Activated naive CD8-positive, alpha-beta T cell (primary cell): Measurements from ENCODE around the gene SBK2.
"Not testable (repeated sequence)": the region's sequence is repeated elsewhere in the genome, so short reads cannot be mapped to it uniquely, and the experiment has no call there.

ENCODE experiments used
- H3K27ac Mint-ChIP-seq: one replicate; pipeline ENCODE4 v1.8.0; 2021; ENCODE audit warnings: mixed read lengths
- H3K27me3 Mint-ChIP-seq: one replicate; pipeline ENCODE4 v1.8.0; 2021; ENCODE audit warnings: mixed read lengths
- H3K36me3 Mint-ChIP-seq: one replicate; pipeline ENCODE4 v1.8.0; 2021; ENCODE audit warnings: mixed read lengths
- H3K4me1 Mint-ChIP-seq: one replicate; pipeline ENCODE4 v1.8.0; 2021; ENCODE audit warnings: low read depth, mixed read lengths
- H3K4me3 Mint-ChIP-seq: one replicate; pipeline ENCODE4 v1.8.0; 2021; ENCODE audit warnings: mild to moderate bottlenecking, mixed read lengths
- H3K9me3 Mint-ChIP-seq: one replicate; pipeline ENCODE4 v1.8.0; 2021; ENCODE audit warnings: low read depth, mixed read lengths

SBK2 gene

DNA sequence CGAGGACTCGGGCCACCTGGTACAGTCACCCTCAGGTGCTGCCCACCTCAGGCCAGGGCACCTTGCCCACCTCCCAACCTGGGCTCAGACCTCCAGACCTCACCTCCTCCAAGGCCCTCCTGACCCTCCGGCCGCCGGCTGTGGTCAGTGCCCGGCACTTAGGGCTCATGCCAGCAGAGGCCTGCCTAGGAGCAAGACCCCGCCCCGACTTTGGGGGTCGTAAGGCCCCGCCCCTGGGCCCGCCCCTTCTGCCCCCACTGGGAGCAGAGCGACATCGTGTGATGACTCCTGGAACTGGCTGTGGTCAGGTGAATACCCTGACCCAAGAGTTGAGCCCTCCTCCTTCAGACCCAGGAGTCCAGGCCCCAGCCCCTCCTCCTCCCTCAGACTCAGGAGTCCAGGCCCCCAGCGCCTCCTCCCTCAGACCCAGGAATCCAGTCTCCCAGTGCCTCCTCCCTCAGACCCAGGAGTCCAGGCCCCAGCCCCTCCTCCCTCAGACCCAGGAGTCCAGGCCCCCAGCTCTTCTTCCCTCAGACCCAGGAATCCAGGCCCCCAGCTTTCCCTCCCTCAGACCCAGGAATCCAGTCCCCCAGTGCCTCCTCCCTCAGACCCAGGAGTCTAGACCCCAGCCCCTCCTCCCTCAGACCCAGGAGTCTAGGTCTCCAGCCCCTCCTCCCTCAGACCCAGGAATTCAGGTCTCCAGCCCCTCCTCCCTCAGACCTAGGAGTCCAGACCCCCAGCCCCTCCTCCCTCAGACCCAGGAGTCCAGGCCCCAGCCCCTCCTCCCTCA is at the start of gene SBK2:
Gene SBK2 (minus strand): TSS at position 183 of the 790 bp plus-strand sequence. CDS start 839 bp downstream, outside the sequence.
- H3K27ac Mint-ChIP-seq = no peak within 1 kb of the TSS
- no peaks in the 10 kb centered on the region for H3K9me3 Mint-ChIP-seq
- no peak within 1 kb of the TSS for H3K4me3 Mint-ChIP-seq
- H3K4me1 Mint-ChIP-seq = no peaks in the 10 kb centered on the region
- H3K36me3 Mint-ChIP-seq = no peaks in the 10 kb centered on the region
- peaks cover 2% of the 10 kb centered on the region for H3K27me3 Mint-ChIP-seq

DNA sequence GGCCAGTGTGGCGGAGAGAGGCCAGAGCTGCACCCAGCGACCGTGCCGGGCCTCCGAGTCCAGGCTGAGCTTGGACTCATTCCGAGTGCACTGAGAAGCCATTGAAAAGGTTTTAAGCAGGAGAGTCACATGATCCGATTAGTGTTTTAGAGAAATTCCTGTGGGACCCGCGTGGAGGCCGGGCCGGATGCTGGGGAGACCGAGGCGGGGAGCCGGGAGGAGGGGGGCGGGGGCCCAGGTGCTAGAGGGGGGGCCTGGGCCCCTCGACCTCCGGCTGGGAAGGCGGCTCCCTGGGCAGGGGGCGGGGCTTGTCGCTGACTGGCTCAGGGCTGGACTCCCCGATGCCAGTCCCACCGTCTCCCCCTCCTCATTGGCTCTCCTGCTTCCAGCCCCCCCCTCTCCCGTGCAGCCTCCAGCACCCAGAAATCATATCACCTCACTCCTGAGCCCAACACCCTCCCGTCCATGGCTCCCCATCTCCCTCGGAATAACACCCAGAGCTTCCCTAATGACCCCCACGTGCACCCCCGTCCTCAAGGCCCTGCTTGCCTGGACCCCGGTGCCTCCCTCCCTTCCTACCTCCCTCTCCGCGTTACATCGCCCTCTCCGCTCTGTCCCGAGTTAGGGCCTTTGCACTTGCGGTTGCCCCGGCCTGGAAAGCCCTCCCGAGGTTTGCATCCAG is 48.9 kb upstream of the SBK2 start:
- Mint-ChIP-seq H3K27me3 (no peaks in the 10 kb centered on the region), H3K27ac (no peak overlapping the region), H3K9me3 (no peaks in the 10 kb centered on the region), H3K4me3 (peak overlapping the region; percentile 88), H3K4me1 (peaks cover 42% of the 10 kb centered on the region), H3K36me3 (no peaks in the 10 kb centered on the region)

DNA sequence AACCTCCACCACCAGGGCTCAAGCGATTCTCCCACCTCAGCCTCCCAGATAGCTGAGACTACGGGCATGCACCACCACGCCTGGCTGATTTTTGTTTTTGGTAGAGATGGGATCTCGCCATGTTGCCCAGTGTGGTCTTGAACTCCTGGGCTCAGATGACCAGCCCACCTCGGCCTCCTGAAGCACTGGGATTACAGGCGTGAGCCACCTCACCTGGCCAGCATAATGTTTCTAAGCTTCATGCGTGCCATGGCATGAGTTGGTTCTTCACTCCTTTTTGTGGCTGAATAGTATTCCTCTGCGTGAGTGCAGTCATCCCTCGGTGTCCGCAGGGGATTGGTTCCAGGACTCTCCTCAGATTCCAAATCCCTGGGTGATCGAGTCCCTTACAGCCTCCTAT is 47.9 kb upstream of the SBK2 start:
- Mint-ChIP-seq H3K27ac (no peak overlapping the region), H3K9me3 (no peaks in the 10 kb centered on the region), H3K4me3 (no peak overlapping the region), H3K4me1 (peaks cover 43% of the 10 kb centered on the region), H3K36me3 (peaks cover under 1% of the 10 kb centered on the region), H3K27me3 (no peaks in the 10 kb centered on the region)

- H3K4me3 Mint-ChIP-seq, H3K36me3 Mint-ChIP-seq, H3K27ac Mint-ChIP-seq, H3K9me3 Mint-ChIP-seq, H3K27me3 Mint-ChIP-seq: not testable (repeated sequence)
- peaks cover 43% of the 10 kb centered on the region for H3K4me1 Mint-ChIP-seq
Measured at GRCh38 chr19:55583897-55584296, 47.0 kb upstream of the SBK2 start.

DNA sequence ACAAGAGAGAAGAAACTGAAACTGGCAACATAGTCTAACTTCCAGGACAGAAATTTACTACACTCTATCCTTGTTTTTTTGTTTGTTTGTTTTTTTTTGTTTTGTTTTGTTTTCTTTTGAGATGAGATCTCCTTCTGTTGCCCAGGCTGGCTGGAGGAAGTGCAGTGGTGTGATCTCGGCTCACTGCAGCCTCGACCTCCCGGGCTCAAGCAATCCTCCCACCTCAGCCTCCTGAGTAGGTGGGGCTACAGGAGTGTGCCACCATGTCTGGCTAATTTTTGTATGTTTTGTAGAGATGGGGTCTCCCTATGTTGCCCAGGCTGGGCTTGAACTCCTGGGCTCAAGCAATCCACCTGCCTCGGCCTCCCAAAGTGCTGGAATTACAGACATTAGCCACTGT is 45.4 kb upstream of the SBK2 start:
- not testable (repeated sequence) for H3K4me3 Mint-ChIP-seq, H3K27me3 Mint-ChIP-seq, H3K27ac Mint-ChIP-seq, H3K36me3 Mint-ChIP-seq, H3K9me3 Mint-ChIP-seq
- peaks cover 35% of the 10 kb centered on the region for H3K4me1 Mint-ChIP-seq

- H3K9me3 Mint-ChIP-seq = no peaks in the 10 kb centered on the region
- H3K27ac Mint-ChIP-seq = no peak overlapping the region
- H3K4me3 Mint-ChIP-seq = peak overlapping the region; percentile 20
- H3K36me3 Mint-ChIP-seq = peaks cover 6% of the 10 kb centered on the region
- no peaks in the 10 kb centered on the region for H3K27me3 Mint-ChIP-seq
- peaks cover 31% of the 10 kb centered on the region for H3K4me1 Mint-ChIP-seq
Measured at GRCh38 chr19:55581823-55582223, 44.9 kb upstream of the SBK2 start.

DNA sequence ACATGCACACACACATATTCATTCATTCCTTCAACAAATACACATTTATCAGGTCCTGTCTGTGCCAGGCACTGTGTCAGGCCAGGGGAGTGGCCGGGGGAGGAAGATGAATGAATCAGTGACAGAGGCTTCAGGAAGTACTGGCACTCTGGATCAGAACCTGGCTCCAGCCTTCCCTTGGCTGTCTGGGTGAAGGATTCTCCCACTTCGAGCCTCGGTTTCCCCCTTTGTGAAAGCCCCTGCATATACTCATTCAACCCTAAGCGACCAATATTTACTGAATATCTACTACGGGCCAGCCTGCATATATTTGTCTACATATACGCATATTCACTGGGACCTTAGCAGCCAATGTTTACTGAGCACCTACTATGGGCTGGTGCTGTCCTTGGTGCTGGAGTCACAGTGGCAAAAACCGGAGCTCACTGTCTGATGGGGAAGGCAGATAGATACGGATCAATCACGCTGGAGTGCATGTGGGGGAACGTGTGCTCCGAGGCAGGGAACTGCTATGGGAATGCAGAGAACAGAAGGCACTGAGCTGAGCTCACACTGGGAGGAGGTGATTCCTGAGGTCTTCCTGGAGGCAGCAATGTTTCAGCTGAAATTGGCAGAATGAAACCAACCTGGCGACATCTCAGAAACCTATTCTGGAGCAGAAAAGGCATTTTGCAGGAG is 44.4 kb upstream of the SBK2 start:
- Mint-ChIP-seq H3K4me1 (peaks cover 28% of the 10 kb centered on the region), H3K27me3 (no peaks in the 10 kb centered on the region), H3K36me3 (peaks cover 8% of the 10 kb centered on the region), H3K27ac (peak overlapping the region; percentile 59), H3K9me3 (no peaks in the 10 kb centered on the region), H3K4me3 (peak overlapping the region; percentile 99)

DNA sequence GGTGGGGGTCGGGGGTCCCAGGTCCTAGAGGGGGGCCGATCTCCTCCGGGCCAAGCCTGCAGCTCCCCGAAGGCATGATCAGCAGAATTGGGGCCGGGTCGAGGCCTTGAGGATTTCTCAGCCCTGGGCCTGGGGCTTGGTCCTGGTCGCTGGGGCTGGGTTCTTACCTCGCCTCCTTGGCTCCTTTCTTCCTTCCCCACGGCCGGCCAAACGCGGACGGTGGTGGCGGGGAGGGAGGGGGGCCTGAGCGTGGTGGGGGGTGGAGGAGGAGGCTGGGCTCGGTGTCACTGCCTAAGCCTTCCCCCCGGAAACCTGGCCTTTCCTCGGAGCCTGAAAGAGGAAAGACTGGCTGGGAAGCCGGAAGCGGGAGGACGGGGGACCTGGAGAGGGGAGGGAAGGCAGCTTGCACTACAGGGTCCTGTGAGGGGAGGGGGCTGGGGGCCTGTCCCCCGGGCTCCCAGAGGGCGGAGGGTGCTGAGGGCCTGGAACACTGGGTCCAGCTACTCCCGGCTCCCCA is 43.8 kb upstream of the SBK2 start, which contains the start of gene ZNF579:
Gene ZNF579 (minus strand): TSS at position 221 of the 517 bp plus-strand sequence. CDS start 1,209 bp downstream, outside the sequence.
- H3K27me3 Mint-ChIP-seq = no peaks in the 10 kb centered on the region
- no peaks in the 10 kb centered on the region for H3K9me3 Mint-ChIP-seq
- peak within 1 kb of the TSS; percentile 96 for H3K27ac Mint-ChIP-seq
- peaks cover 8% of the 10 kb centered on the region for H3K36me3 Mint-ChIP-seq
- H3K4me1 Mint-ChIP-seq = peaks cover 23% of the 10 kb centered on the region
- H3K4me3 Mint-ChIP-seq = peak within 1 kb of the TSS; percentile 99

DNA sequence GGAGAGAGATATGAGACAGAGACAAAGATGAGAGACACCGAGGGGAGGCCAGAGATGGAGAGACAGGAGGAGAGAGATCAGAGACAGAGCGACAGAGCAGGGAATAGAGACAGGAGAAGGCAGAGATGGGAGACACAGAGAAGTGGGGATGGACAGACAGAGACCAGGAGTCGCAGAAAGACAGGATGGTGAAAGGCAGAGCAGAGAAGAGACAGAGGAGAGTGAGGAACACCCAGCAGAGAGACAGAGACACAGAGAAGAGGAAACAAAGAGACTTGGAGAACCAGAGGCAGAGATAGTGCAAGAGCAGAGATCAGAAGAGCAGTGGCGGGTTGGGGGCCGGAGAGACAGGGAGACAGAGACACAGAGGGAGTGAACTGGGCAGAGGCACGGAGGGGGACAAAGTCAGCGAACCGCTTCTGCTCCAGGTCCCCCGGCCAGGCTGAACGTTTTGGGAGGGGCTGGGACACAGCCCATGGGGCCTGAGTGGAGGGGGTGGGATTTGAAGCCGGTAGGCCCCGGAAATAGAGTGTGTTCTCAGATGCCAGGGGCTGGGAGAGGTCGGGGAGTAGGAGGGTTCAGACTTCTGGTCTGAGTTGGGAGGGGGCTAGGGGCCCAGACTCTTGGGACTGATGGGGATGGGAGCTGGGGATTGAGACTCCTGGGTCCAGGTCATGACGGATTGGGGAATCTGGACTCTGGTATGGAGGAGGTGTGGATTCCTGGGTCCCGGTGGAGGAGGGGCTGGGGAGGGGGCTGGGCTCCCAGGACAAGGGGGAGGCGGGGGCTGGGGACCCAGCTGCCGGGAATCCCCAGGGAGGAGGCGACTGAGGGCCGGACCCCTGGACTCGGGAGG is 43.1 kb upstream of the SBK2 start:
- no peaks in the 10 kb centered on the region for H3K9me3 Mint-ChIP-seq
- peak overlapping the region; percentile 99 for H3K4me3 Mint-ChIP-seq
- peaks cover 18% of the 10 kb centered on the region for H3K4me1 Mint-ChIP-seq
- peak overlapping the region; percentile 96 for H3K27ac Mint-ChIP-seq
- no peaks in the 10 kb centered on the region for H3K27me3 Mint-ChIP-seq
- peaks cover 8% of the 10 kb centered on the region for H3K36me3 Mint-ChIP-seq

DNA sequence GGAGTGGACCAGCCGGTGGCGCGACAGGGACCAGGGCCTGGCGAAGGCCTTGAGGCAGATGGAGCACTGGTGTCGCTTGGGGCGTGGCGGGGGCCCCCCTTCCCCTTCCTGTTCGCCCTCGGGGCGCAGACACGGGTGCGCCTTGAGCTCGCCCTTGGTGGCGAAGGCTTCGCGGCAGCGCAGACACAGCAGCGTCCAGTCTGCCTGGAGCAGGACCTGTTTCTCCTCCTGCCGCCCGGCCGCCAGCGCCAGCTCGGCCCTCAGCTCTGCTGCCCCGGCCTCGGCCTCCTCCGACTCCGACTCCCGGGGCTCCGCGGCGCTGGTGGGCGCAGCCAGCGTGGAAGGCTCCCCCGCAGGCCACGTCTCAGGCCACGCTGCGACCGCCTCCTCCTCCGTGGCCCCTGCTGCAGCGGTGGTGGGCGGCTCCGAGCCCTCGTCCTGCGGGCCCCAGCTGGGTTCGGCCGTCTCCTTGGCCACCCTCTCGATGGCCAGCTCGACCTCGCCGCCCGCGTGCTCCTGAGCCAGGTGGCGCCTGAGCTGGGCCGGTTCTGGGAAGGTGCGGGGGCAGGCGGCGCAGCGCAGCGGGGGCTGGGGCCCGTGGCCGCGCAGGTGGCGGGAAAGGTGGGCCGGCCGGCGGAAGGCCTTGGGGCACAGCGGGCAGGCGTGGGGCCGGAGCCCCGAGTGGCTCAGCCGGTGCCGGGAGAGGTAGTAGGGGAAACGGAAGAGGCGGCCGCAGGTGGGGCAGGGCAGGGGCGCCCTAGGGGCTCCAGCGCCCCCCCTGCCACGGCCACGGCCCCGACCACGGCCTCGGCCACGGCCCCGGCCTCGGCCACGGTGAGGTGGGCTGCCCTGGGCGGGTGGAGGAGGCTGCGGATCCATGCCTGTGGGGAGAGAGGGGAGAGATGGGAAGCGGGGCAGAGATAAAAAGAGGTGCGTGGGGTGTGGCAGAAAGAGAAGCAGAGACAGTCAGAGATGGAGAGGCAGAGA is 42.1 kb upstream of the SBK2 start:
- peaks cover 18% of the 10 kb centered on the region for H3K4me1 Mint-ChIP-seq
- H3K9me3 Mint-ChIP-seq = no peaks in the 10 kb centered on the region
- H3K4me3 Mint-ChIP-seq = peak overlapping the region; percentile 99
- peaks cover 8% of the 10 kb centered on the region for H3K36me3 Mint-ChIP-seq
- no peaks in the 10 kb centered on the region for H3K27me3 Mint-ChIP-seq
- H3K27ac Mint-ChIP-seq = peak overlapping the region; percentile 96

GRCh38 chr19:55578031-55578760 is 41.3 kb upstream of the SBK2 start:
- no peak overlapping the region for H3K27ac Mint-ChIP-seq
- H3K9me3 Mint-ChIP-seq = no peaks in the 10 kb centered on the region
- peaks cover 18% of the 10 kb centered on the region for H3K4me1 Mint-ChIP-seq
- no peaks in the 10 kb centered on the region for H3K27me3 Mint-ChIP-seq
- no peak overlapping the region for H3K4me3 Mint-ChIP-seq
- peaks cover 8% of the 10 kb centered on the region for H3K36me3 Mint-ChIP-seq

GRCh38 chr19:55576746-55577145 is 39.8 kb upstream of the SBK2 start:
- peaks cover 13% of the 10 kb centered on the region for H3K4me1 Mint-ChIP-seq
- peak overlapping the region; percentile 42 for H3K4me3 Mint-ChIP-seq
- peaks cover 8% of the 10 kb centered on the region for H3K36me3 Mint-ChIP-seq
- H3K9me3 Mint-ChIP-seq = no peaks in the 10 kb centered on the region
- H3K27me3 Mint-ChIP-seq = no peaks in the 10 kb centered on the region
- H3K27ac Mint-ChIP-seq = no peak overlapping the region

GRCh38 chr19:55573929-55574328 is 37.0 kb upstream of the SBK2 start:
- H3K27ac Mint-ChIP-seq, H3K9me3 Mint-ChIP-seq, H3K36me3 Mint-ChIP-seq, H3K4me1 Mint-ChIP-seq, H3K4me3 Mint-ChIP-seq, H3K27me3 Mint-ChIP-seq: not testable (repeated sequence)
